IPS DF 4.7 (cell line): Measurements from ENCODE around the gene ELMO1.

Source experiments
- DNase-seq: peaks from one replicate; pipeline ENCODE4 v3.0.0-alpha.2; 2013; ENCODE audit warnings: low spot score; ENCODE audit errors: extremely low read depth

The ELMO1 gene

DNA sequence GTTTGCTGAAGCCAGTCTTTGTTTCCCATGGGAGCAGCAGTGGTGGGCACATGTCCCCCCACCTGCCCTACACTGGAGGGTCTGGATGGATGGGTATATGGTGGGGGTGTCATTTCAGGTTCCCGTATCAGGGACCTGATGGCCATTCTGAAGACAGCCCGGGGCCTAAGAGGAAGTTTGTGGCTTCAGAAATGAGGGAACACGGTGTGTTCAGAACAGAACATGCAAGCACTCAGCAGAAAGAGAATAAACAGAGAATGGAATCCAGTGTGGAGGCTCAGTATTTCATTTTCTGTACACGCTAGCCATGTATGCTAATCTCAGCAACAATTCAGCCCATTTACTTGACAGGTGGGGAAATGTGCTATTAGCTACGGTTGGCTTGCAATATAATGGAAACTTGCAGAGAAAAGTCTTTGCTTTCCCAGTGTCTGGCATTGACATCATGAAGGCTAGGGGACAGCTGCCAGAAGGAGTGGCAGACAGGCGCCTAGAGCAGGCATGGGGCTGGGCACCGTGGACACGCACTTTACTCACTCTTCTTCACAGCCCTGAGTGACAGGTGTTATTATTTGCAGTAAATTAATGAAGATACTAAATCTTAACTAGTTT lies 98.6 kb downstream of the ELMO1 start:
- no peak for DNase-seq

DNA sequence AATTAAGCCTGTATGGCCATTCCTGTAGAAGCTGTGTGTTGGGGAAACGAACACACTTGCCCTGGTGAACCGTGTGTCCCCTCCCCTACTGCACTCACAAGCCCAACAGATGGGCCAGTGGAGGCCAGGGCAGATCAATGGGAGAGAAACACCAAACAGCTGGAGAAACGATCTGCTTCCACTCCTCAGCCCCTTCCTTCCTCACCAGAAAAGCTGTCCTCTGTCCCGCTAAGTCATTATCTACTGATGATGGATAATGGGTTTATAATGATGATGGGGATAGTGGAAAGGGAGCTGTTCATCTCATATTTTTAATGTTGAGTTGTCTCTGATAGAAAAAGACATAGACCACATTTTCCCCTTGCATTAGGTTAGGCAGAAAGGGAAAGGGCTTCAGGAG lies 99.7 kb downstream of the ELMO1 start:
- DNase-seq: no peak

DNA sequence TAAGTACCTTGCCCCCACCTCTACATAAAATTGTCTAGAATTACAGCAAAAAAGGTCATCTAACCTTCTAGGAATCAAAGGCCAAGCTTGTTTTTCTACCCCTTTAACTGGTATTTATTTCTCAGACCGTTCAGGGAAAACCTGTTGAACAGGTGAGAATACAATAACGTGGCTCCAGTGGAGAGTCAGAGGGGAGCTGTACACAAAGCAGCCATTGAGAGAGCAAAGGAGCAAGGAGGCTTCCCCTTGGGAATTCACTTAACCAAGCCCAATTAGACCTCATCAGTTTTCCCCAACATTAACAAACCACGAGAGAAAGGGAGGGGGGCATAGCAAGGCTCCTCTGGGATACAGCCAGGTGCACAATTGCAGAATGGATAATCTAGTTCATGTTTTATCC lies 101.9 kb downstream of the ELMO1 start:
- DNase-seq: no peak

DNA sequence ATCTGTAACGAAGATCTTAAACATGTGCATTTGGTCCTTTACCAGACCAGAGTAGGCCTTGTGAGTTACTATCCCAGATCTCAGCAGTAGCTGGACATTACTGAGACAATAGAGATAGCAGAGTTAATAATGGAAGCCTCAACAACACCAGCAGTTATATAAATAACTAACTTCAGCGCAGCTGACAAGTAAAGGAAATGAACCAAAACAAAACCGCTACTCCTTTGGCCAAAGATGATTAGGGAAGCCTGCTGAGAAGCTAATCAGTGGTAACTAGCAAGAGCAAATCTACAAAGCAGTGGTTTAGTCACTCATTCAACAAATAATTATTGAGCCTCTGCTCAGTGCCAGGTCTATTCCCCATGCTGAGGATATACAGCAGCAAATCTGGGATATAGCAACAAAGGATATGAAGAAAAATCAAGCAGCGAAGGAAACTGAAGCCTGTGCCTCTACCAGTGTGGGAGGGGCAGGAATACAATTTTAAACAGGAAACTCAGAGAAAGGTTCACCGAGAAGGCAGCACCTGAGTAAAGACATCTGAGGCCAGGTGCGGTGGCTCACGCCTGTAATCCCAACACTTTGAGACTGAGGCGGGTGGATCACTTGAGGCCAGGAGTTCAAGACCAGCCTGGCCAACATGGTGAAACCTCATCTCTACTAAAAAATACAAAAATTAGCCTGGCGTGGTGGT lies 103.6 kb downstream of the ELMO1 start:
- no peak for DNase-seq

- no peak for DNase-seq
These were observed 105.8 kb downstream of the ELMO1 start for GRCh38 chr7:37342688-37343471.

- no peak for DNase-seq
These were observed 106.4 kb downstream of the ELMO1 start for GRCh38 chr7:37342176-37342687.

DNA sequence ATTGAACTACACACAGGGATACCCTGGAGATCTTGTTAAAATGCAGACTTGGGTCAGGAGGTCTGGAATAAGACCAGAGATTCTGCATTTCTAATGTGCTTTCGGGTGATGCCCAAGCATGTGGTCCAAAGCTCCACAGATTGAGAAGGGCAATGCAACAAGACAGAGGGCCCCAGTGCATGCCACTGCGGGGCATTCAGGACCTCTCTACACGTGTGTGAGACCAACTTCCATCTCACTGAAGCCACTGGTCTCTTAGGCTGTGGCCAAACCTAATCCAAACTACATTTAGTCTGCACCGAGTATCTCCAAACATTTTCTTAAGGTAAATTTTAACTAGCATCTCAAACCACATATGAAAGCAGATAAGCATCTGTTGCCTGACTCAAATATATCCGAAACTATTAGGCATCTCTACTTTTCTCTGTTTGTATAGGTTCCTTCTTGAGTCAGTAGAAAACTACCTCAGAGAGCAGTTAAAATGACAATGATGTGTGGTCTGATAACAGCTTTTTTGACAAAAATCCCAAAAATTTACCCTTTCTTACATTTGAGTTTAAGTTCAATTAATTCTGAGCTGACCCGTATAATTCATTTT lies 107.5 kb downstream of the ELMO1 start:
- DNase-seq: no peak

- no peak for DNase-seq
These were observed 109.7 kb downstream of the ELMO1 start for GRCh38 chr7:37338966-37339365.

DNA sequence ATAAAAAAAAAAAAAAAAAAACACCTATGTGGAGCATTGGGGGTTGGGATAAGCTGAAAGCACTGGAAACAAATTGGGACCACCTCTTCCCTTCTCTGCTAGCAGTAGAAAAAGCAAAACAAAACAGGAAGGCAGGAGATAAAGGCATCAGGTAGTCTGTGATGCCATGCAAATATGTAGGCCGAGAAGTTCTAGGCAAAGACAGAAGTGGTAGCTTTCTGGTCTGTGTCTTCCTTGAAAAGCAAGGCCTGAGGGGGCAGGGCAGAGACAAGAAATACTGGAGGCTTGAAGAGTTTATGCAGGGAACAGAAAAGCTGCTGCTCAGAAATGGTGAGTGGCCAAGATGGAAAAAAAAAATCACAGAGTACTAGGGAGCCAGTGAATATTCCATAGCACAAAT lies 111.1 kb downstream of the ELMO1 start:
- DNase-seq: no peak

DNA sequence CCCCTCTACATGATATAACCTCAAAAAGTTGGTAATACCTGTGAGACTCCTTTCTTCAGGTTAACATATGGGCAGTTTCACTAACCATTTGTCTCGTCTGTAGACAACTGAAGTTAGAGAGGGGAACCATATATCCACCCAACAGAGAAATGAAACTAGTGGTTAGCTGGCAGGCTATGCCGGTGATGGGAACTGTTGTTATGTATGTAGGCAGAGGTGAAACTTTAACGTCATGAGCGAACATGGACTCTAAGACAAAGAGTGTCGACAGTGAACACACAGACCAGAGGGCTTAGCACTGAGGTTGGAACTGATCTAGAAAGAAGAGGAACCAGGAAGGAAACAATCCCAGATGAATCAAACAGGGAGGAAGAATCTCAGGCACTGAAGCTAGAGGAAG lies 112.4 kb downstream of the ELMO1 start:
- no peak for DNase-seq

DNA sequence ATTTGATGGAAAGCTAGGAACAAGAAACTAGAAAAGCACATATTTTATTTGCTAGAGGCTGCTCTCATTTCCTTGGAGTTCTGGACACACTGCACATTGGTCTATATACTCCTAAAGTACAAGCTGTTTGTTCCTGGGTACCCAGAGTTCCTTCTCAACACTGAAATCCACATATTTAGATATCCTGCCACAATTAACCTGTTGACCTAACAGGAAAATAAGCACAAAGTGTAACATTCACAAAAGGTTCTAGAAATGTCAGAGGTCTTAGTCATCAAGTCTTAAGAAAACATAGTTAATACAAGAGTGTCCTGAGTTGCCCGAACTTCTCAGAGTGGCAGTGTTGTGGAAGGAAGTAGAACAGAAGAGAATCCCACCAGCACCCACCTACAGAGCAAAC lies 115.6 kb downstream of the ELMO1 start:
- no peak for DNase-seq

- DNase-seq: no peak
These were observed 116.2 kb downstream of the ELMO1 start for GRCh38 chr7:37332243-37333016.

DNA sequence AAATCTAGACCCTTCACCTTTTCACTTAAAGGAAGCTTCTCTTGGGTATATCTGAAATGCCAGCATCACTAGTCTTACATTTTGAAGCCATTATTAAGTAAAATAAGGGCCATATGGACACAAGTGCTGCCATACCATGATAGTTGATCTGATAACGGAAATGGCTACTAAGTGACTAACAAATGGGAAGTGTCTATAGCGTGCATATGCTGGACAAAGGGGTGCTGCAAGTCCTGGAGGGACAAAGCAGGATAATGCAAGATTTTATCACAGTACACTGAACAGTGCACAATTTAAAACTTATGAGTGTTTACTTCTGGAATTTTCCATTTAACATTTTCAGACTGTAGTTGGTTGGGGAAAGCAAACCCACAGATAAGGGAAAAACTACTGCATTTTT lies 117.9 kb downstream of the ELMO1 start:
- no peak for DNase-seq

- DNase-seq: no peak
These were observed 118.7 kb downstream of the ELMO1 start for GRCh38 chr7:37329940-37330339.

GRCh38 chr7:37327288-37327687 lies 121.4 kb downstream of the ELMO1 start:
- DNase-seq: no peak

DNA sequence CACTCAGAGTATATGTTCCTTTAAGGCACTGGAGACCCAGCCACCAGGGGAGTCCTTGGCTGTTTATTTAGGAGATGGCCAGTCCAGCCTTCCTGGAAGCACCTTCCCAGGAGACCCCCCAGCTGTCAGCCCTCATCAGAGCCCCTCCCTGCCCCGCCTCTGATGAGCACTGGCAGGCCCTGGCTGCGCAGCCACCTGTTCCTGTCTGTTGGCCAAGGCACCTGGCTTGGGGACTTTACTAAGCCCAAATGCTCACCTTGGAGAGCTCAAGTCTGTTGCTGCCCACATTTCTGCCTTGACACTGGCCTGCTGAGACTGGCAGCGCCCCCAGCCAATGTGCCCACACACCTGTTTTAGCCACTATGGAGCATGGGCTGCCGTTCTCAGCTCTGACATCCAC lies 124.7 kb downstream of the ELMO1 start:
- DNase-seq: no peak

- DNase-seq: no peak
These were observed 125.8 kb downstream of the ELMO1 start for GRCh38 chr7:37322831-37323230.

DNA sequence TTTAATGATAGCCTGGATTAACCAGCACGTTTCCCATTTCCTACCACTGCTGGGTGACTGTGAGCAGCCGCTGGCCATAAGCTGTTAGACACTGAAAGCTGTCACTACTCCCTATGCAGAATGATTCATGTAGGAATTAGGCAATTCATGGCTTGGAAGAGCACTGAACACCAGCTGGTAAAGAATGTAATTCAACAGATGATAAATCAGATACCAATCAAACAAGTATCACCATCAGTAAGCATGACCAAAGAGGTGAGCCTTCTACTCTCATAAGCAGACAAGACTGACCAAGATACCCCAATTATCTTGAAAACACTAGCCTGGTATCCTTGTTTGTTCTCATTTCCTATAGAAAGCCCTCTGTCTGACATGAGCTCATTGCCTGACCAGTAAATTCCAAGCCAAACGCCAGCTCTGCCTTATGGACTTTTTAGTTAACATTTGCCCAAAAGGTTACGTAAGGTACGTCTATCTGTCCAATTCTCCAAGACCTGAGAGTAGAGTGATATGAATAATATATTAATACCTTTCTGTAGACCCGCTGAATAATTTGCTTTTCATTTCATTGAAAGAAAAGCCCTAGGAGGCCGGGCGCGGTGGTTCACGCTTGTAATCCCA lies 127.7 kb downstream of the ELMO1 start:
- no peak for DNase-seq

GRCh38 chr7:37320140-37320847 lies 128.4 kb downstream of the ELMO1 start:
- no peak for DNase-seq

DNA sequence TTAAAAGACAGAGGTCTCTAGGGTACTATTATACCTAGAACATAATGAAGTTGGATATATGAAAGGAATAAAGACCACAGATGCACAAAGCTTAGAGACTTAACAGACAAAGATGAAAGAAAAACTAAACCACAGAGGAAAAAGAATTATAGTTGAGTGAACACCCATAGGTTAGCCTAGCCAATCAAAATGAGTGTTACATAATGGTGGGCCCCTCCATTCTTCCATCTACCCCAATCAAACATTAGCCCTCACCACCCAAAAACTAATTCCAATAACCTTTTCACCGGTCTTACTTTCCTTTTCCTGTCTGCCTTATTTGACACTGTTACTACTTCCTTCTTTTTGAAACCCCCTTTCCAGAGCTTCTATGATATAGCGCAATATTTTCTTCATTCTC lies 130.1 kb downstream of the ELMO1 start:
- DNase-seq: no peak
